8988T (cell line): ENCODE measurements around the gene SLC35A5.
"Not testable (repeated sequence)": the region's sequence is repeated elsewhere in the genome, so short reads cannot be mapped to it uniquely, and the experiment has no call there.

Experiments
- DNase-seq: peaks from one replicate; pipeline ENCODE4 v3.0.0; 2011

SLC35A5 gene

GRCh38 chr3:112561734-112562529, at the start of gene SLC35A5, which contains the start of gene ATG3:
Gene SLC35A5, plus strand, starts transcription at chr3:112562045. Its CDS starts 1,359 bp downstream, at chr3:112563404.
Gene ATG3, minus strand, starts transcription at chr3:112561962. Its CDS starts 434 bp downstream, at chr3:112561528.
- peak; percentile 70 for DNase-seq

GRCh38 chr3:112512320-112512719, 49.5 kb upstream of the SLC35A5 start:
- no peak for DNase-seq

DNA sequence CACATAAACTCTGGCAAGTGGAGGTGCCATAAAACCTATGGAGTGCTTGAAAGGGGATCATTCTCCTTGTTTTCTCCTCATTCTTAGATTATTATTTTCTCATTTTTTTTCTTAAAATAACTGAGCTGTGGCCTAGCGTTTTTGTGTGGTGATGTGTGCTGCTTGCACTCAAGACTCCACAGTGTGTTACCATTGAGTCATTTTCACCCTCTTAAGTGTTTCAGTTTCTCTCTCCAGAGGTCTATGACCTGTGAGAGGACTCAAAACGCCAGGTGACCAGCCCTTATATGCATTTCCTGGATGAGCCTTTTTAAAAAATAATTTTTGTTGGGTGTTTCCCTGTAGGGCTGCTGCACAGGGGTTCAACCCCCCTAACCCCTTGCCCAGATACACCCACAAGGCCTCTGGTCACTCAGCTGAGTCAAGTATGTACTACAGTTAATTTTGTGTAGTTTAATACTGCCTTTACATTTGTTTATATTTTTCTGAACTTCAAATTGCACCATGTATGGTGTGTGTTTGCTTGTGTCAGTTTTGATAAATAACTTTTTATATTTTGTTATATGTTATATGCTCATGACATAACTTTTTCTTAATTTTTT, 47.2 kb upstream of the SLC35A5 start:
- DNase-seq, result no peak

DNA sequence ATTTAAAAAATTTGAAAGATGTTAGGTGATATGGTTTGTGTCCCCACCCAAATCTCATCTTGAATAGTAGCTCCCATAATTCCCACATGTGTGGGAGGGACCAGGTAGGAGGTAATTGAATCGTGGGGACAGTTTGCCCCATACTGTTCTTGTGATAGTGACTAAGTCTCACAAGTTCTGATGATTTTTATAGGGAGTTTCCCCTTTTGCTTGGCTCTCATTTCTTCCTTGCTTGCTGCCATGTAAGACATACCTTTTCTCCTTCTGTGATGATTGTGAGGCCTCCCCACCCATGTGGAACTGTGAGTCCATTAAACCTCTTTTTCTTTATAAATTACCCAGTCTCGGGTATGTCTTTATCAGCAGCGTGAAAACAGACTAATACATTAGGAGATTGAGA, 42.9 kb upstream of the SLC35A5 start:
- not testable (repeated sequence) for DNase-seq

DNA sequence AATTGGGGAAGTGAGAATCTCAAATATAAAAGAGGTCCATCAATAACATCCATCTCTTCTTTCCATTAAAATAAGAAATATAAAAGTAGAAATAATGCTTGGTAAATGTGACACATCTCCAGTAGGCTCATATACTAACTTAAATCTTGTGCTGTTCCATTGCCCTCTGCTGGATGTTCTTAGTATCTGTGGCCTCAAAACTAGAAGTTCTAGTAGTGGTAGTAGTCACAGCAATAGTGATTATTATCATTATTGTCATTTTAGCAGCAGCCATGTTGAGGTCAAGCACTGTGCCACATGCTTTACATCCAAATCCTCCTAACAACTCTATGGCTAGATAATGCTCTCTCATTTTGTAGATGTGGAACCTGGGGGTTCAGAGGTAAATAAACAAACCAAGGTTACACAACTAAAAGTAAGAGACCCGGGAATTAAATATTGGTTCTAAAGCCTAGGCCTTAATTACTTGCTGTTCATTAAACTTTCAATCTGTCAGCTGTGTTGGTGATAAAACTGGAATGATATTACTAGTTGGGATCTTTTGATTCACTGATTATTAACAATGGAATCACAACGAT, 42.3 kb upstream of the SLC35A5 start:
- DNase-seq, result no peak

DNA sequence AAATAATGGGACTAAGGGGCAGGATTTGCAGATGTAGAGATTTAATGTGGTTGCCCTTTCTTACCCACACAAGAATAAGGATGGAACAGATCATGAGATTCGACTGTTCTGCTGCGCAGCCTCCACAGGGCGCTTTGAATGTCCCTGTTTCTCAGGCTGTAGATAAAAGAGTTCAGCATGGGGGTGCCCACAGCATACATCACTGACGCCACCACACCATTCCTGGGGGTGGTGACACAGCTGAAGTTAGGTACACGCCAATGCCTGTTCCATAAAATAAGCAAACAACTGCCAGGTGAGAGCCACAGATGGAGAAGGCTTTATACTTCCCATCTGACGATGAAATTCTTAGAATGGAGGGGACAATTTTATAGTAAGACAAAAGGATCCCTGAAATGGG, 37.7 kb upstream of the SLC35A5 start:
- not testable (repeated sequence) for DNase-seq

GRCh38 chr3:112530573-112530972, 31.3 kb upstream of the SLC35A5 start:
- no peak for DNase-seq

DNA sequence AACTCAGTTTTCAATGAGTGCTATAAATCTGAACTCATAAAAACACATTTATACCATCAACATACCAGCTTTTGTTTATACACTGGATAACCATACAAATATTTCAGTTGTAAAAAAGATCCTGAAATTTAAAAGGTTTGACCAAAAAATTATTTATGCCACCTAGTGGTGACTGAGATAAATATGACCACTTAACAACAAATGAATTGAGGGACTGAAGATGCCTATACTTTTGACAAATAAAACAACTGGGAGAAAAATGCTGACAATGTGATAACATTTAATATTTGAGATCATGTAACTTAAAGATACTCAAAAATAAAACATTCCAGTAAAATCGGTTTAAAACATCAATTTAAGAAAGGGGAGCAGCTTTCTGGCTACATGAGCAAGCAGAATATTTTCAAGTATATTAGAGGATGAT, 30.5 kb upstream of the SLC35A5 start:
- no peak for DNase-seq

GRCh38 chr3:112539825-112540650, 21.8 kb upstream of the SLC35A5 start:
- DNase-seq, result no peak

- DNase-seq, result no peak
These were observed 15.6 kb upstream of the SLC35A5 start for GRCh38 chr3:112546216-112546759.

DNA sequence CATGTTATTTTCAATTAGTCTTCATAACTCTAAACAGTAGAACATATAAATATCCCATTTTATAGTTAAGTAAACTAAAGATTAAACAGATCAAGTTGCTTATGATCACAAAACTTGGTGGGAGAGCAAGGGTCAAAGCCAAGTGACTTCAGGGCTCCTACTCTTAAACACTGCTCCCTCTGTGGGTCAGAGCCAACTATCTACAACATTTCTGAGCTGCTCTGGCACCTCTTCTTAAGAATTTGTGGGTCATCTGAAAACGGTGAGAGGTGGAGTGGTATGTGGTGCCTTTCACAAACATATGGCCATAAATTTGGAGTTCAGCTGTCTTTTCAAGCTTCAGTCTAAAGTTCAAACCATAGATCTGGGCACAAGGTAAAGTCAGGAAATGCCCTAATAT, 11.0 kb upstream of the SLC35A5 start:
- DNase-seq, result no peak

DNA sequence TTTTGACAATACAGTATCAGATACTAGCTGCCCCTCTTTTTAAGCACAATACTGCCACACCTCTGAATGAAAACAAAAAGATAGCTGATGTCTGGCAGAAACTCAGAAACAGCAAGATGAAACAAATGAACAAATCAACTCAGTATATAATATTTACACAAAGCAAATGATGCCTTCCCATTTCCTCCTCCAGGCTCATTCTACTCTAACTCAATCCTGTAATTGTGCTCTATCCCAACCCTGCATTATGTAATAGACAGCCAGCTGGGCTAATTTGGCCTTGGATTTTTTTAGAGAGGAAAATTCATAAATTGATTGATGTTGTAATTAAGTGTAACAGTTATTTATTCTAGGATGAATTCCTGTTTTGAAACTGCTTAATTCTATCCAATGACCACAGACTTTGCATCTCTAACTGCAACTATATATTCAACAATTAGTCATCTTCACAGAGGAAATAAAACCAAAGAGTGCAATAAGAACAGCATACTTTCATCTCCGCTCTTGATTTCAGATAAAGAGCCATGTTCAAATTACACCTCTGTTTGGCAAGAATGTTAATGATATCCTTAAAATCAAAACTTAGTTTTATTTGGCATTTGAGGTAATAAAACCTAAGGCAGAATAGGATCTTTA, 6.2 kb upstream of the SLC35A5 start:
- DNase-seq, result no peak

GRCh38 chr3:112557976-112558375, 3.9 kb upstream of the SLC35A5 start:
- DNase-seq, result no peak

GRCh38 chr3:112560307-112560706, 1.5 kb upstream of the SLC35A5 start:
- no peak for DNase-seq

DNA sequence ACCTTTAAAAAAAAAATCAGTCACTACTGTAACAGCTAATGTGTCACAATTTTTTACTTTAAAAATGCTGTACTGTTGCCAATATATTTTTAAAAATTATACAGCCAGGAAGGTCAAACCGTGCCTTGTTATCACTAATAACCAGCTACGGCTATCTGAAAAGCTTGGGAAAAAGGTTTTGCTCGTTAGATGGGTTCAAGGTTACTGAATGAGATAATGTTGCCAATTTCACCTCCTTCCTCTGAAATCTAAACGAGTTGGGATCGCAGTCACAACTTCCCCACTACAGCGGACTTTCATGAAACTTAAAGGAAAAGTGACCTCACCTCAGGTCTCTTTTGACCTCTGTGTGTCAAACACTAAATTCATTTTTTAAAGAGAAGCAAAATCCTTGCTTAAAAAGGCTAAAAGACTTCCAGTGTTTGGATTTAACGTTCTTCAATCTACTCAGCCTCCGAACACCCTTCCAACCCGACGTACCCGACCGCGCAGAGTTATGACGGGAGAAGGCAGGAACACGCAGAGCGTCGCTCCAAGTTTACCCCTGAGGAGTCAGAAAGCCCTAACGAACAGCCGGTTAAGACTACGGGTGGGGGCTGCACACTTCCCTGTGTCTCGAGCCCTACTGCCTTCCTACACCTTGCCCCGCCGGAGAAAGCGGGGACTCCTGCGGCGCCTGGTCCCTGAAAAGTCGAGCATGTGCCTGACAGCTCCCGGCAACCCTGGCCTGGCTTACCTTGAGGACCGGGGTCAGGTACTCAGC, 943 bp upstream of the SLC35A5 start:
- no peak for DNase-seq

- peak; percentile 26 for DNase-seq
These were observed 436 bp upstream of the SLC35A5 start for GRCh38 chr3:112561484-112561733.

DNA sequence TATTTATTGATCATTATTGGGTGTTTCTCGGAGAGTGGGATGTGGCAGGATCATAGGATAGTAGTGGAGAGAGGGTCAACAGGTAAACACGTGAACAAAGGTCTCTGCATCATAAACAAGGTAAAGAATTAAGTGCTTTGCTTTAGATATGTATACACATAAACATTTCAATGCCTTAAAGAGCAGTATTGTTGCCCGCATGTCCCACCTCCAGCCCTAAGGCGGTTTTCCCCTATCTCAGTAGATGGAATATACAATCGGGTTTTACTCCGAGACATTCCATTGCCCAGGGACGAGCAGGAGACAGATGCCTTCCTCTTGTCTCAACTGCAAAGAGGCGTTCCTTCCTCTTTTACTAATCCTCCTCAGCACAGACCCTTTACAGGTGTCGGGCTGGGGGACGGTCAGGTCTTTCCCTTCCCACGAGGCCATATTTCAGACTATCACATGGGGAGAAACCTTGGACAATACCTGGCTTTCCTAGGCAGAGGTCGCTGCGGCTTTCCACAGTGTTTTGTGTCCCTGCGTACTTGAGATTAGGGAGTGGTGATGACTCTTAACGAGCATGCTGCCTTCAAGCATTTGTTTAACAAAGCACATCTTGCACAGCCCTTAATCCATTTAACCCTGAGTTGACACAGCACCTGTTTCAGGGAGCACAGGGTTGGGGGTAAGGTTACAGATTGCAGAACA, 2.5 kb downstream of the SLC35A5 start:
- not testable (repeated sequence) for DNase-seq

GRCh38 chr3:112564940-112565305, 3.1 kb downstream of the SLC35A5 start:
- DNase-seq, result no peak

GRCh38 chr3:112568642-112569041, 6.8 kb downstream of the SLC35A5 start:
- DNase-seq, result no peak

DNA sequence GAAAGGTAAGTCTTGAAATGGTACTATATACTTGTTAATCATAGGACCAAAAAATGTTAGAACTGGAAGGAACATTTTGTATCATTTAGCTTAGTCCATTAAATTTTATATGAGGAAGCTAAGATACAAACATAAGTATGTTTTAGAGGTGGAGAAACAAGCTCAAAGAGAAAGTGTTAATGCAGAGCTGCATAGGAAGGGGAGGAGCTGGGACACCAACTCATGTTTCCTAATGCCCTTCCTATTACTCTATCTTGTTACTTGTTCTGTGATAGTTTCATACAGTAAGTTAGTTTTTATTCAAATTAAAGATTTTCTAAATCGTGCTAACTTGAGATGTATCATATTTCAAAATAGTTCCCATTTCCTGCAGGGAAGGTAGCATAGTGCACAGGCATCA, 7.4 kb downstream of the SLC35A5 start:
- no peak for DNase-seq

DNA sequence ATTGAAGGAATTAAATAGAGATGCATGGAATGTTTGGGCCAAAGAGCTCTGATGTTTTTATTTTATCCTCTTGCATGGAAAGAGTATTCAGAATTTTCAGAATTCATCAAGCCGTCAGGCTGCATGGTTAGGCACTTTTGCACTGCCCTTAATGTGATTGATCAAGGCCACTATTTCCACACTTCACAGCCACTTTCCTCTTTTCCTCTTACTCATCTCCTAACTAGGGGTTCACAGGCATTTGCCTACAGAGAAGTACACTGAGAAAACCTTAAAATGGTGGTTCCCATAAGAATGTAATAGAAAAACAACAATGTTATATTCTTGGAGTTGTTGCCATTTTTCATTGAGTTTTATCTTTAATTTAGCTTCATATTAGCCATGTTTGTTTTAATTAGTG, 10.9 kb downstream of the SLC35A5 start:
- no peak for DNase-seq
